BJ (cell line): ENCODE results near the gene RNF150. TPM values are rescaled to one million over a fixed set of nuclear protein-coding genes. Genes with fewer than 3 reads are reported as not detected.

Source experiments
- CTCF ChIA-PET: fragments of 350-600 bp; formaldehyde crosslinking; extraction: SDS; loops from one replicate; lab custom pipeline; 2021; ENCODE audit warnings: antibody characterized with exemption, inconsistent platforms; lab: Yijun Ruan, JAX
- POLR2A ChIA-PET: fragments of 300-600 bp; sonication (Branson Sonifier 250); formaldehyde crosslinking; extraction: SDS; loops from one replicate; lab custom pipeline; 2021; ENCODE audit warnings: antibody characterized with exemption; lab: Charles Lee
- DNase-seq: peaks from one replicate; pipeline ENCODE4 v3.0.0-alpha.2; 2011; ENCODE audit warnings: low read depth
- H3K27me3 ChIP-seq: 2 replicates; pipeline ENCODE4 v1.6.0; 2011; ENCODE audit warnings: low read length; ENCODE audit not compliant: control insufficient read depth, insufficient read depth
- H3K36me3 ChIP-seq: 2 replicates; pipeline ENCODE4 v1.5.1; 2011; ENCODE audit warnings: low read length; ENCODE audit not compliant: control insufficient read depth, insufficient read depth
- H3K4me3 ChIP-seq: 2 replicates; pipeline ENCODE4 v1.5.1; 2011; ENCODE audit warnings: low read depth, mild to moderate bottlenecking, control low read depth, low read length
- polyA minus RNA-seq: library from RNA; depleted of rRNA, polyadenylated mRNA; stranded (reverse); fragments of >200 nt; gene quantifications from 2 replicates; pipeline ENCODE4 v1.2.3, GENCODE V29; 2011; rRNA and poly(A)+ RNA removed
- polyA plus RNA-seq: library from polyadenylated mRNA; depleted of rRNA; stranded (reverse); fragments of >200 nt; gene quantifications from 2 replicates; pipeline ENCODE4 v1.2.3, GENCODE V29; 2011; rRNA removed
- TF ChIP-seq, protein P1 (sequence below): IDR thresholded peaks from 2 replicates; pipeline ENCODE4 v1.5.1; 2011; ENCODE audit warnings: low read depth, mild to moderate bottlenecking, control low read depth, inconsistent platforms, low read length, moderate library complexity; ENCODE audit not compliant: insufficient read depth

The RNF150 gene
- polyA plus RNA-seq (39.4 and 47.7 TPM in 2 replicates), polyA minus RNA-seq (95.5 and 95.6 TPM in 2 replicates)

DNA sequence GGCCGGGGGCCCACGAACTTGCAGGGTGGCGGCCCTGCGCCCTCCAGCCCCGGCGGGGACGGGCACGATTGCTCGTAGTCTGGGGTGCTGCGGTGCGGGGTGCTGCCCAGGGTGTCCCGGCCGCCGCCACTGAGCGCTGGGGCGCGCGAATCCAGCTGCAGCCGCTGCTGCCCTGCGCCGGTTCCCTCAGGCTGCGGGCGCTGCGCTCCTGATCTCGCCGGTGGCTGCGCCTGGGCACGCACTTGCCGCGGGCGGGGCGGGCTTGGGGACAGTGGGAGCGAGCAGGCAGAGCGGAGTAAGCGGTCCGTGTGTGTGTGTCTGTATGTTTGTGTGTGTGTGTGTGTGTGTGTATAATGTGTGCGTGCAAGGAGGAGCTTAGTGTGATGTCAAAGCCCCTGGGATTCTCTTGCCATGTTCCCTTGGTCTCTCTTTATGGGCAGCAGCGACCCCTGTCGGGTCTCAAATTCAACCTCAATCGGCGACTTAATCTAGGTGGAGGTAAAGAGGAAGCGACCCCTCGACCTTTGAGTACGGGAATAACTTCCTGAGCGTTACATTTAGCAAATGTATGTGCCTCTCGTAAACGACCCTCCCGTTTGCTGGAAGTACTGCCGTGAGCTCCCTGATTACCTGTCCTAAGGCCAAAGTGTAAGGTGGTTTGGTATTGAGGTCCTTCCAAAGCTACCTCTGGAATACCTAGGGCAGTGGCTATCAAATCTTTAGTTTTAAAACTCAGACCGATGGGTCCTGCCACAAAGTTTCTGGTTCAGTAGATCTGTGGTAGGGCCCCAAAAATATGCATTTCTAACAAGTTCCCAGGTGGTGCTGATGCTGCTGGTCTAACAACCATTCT lies at the start of gene RNF150:
TSS of gene RNF150 (minus strand) at position 324 of the 853 bp plus-strand sequence.
- TF ChIP-seq, protein P1, sequence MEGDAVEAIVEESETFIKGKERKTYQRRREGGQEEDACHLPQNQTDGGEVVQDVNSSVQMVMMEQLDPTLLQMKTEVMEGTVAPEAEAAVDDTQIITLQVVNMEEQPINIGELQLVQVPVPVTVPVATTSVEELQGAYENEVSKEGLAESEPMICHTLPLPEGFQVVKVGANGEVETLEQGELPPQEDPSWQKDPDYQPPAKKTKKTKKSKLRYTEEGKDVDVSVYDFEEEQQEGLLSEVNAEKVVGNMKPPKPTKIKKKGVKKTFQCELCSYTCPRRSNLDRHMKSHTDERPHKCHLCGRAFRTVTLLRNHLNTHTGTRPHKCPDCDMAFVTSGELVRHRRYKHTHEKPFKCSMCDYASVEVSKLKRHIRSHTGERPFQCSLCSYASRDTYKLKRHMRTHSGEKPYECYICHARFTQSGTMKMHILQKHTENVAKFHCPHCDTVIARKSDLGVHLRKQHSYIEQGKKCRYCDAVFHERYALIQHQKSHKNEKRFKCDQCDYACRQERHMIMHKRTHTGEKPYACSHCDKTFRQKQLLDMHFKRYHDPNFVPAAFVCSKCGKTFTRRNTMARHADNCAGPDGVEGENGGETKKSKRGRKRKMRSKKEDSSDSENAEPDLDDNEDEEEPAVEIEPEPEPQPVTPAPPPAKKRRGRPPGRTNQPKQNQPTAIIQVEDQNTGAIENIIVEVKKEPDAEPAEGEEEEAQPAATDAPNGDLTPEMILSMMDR = peak; percentile 85
- peak within 1 kb of the TSS; percentile 97 for H3K4me3 ChIP-seq
- POLR2A ChIA-PET = interaction anchor here (0.7 kb wide), 1 partner anchor 257 kb away, joined by 12 read pairs; no protein-coding TSS in a partner anchor
- CTCF ChIA-PET = interaction anchor here (0.6 to 5.8 kb wide), 53 partner anchors 10 to 1691 kb away, joined by 3 to 88 read pairs (median 4); no protein-coding TSS in a partner anchor
- H3K27me3 ChIP-seq = no peaks in the 10 kb centered on the region
- DNase-seq = peak; percentile 71
- H3K36me3 ChIP-seq = no peaks in the 10 kb centered on the region

DNA sequence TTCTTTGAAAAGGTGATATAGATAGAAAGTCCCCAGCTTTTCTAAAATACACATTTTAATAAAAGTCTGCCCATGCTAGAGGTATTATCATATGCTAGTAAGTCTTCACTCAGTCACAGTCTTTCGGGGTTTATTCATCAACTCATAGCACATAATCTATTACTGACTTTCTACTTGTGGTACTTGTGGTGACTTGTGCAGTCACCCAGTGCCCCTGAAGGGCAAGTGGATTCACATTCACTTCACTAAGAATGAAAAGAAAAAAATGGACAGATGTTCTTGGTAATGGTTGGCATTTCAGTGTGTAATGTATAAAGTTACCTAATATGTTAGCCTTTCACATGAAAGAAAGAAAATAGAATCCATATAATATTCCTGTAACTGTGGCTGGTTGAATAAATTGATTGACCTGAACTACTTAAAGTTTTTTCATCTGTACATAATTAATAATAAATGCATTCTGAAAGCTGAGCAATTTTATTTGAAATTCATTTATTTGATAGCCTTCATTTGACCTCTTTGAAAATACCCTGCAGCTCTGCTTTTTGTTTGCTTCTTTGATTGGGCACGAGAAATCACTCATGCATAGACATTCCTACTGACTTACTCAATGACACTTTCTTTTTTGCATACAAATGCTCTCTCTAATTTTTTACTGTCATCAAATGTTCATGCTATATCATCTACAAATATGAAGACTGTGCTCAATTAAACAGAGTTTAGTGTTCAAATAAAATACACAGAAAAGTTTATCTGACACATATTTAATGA lies 47.9 kb upstream of the RNF150 start:
- TF ChIP-seq, protein P1 = no peak
- ChIA-PET CTCF (no interaction called here), POLR2A (no interaction called here)
- Histone ChIP-seq H3K4me3 (no peak overlapping the region), H3K36me3 (no peaks in the 10 kb centered on the region), H3K27me3 (0 out of 2 replicates have a peak, but pooled peaks cover 2% of the 10 kb centered on the region)
- DNase-seq = no peak

DNA sequence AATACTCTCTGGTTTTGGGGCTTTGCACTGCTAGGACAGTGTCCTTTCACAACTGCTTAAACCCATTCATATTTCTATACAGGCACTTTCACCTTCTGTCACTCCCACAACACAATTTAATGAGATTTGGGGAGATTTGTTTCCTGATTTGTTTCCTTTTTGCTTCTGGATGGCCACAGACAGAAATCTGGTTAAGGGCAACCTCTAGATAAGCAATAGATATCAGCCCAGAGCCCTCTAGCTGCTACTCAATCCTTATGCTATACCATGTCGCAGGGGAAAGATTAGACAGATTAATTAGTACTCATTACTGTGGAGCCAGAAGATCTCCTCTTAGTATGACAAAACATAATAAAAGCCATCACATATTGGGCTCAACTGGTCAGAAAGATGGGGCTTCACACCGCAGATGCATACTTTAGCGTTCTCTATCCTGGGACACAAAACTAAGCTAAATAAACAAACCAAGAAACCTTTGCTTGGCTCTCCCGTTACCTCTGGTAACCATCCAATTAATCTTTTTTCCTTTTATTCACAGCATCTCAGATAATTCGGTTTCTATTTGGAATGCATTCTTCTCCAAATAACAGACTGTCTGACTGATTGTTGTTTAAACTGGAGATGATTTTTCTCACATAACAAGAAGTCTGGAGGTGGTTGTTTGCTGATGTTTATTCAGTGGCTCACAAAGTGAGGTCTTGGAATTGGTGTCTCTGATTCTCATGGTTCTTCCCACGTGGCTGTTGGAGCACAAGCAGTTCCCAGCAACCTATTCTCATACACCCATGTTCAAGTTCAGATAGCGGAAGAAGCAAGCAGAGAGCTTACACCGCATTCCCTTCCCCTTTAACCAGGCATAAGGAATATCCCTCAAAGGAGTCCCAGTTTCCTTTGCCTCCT lies 46.5 kb upstream of the RNF150 start:
- H3K27me3 ChIP-seq = 0 out of 2 replicates have a peak, but pooled peaks cover 2% of the 10 kb centered on the region
- POLR2A ChIA-PET = no interaction called here
- no peak overlapping the region for H3K4me3 ChIP-seq
- CTCF ChIA-PET = no interaction called here
- TF ChIP-seq, protein P1 = no peak
- H3K36me3 ChIP-seq = no peaks in the 10 kb centered on the region
- no peak for DNase-seq

DNA sequence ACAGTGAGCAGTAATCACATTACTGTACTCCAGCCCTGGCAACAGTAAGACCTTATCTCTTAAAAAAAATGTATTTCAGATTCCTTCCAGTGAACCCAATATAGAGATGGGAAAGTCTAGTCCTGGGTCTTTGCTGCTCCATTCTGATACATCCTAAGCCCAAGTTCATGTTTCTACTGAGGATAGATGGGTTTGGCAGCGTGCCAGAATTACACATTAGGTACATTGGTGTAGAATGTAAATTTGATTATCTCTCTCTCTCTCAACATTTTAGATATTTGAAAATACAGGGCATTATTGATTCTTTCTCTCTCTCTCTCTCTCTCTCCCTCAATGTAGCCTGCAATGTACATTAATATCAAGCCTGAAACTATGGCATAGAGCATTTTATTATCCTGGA lies 43.9 kb upstream of the RNF150 start:
- TF ChIP-seq, protein P1 = no peak
- no peak for DNase-seq
- Histone ChIP-seq H3K36me3 (no peaks in the 10 kb centered on the region), H3K27me3 (peaks cover 4% of the 10 kb centered on the region; the same call in 1 of the 2 replicates), H3K4me3 (no peak overlapping the region)
- ChIA-PET CTCF (interaction anchor here (0.5 kb wide), 1 partner anchor 1652 kb away, joined by 3 read pairs; no protein-coding TSS in a partner anchor), POLR2A (no interaction called here)
